GM23338 (cell line): Measurements from ENCODE around the gene SLC9B1. TPM values are rescaled to one million over a fixed set of nuclear protein-coding genes. Genes with fewer than 3 reads are reported as not detected.
A peak's percentile ranks its signal among the peaks of the same experiment; 100 is the strongest.

Source experiments
- ATAC-seq: fragments of 200-7000 bp; cut with Tn5 transposase; 3 replicates; pipeline ENCODE4 v1.9.1; 2020
- DNase-seq: peaks from one replicate; pipeline ENCODE4 v3.0.0-alpha.2; 2015; ENCODE audit warnings: low spot score
- H2AFZ ChIP-seq: fragments of 200-600 bp; sonication (generic); 2 replicates; pipeline ENCODE4 v1.8.0; 2016; ENCODE audit warnings: antibody characterized with exemption, mild to moderate bottlenecking, moderate library complexity
- H3F3A ChIP-seq: fragments of 200-600 bp; sonication (generic); replicated peaks from 2 replicates; pipeline ENCODE4 v1.8.0; 2017; ENCODE audit warnings: antibody characterized with exemption, mixed run types, low read depth
- H3K27ac ChIP-seq: fragments of 200-600 bp; sonication (generic); 2 replicates; pipeline ENCODE4 v1.6.1; 2016; ENCODE audit warnings: low read depth
- H3K27me3 ChIP-seq: fragments of 200-600 bp; sonication (generic); 2 replicates; pipeline ENCODE4 v1.8.0; 2016; ENCODE audit warnings: mild to moderate bottlenecking, mixed run types, moderate library complexity; ENCODE audit not compliant: insufficient read depth
- H3K36me3 ChIP-seq: fragments of 200-600 bp; sonication (generic); 2 replicates; pipeline ENCODE4 v1.8.0; 2016; ENCODE audit warnings: mild to moderate bottlenecking; ENCODE audit not compliant: insufficient read depth
- H3K4me1 ChIP-seq: fragments of 200-600 bp; sonication (generic); 2 replicates; pipeline ENCODE4 v1.8.0; 2016; ENCODE audit warnings: mild to moderate bottlenecking, moderate library complexity; ENCODE audit not compliant: insufficient read depth
- H3K4me2 ChIP-seq: fragments of 200-600 bp; sonication (generic); 2 replicates; pipeline ENCODE4 v1.7.1; 2017; ENCODE audit warnings: mixed run types
- H3K4me3 ChIP-seq: fragments of 200-600 bp; sonication (generic); 2 replicates; pipeline ENCODE4 v1.6.1; 2016; ENCODE audit warnings: mixed run types
- H3K79me2 ChIP-seq: fragments of 200-600 bp; sonication (generic); replicated peaks from 2 replicates; pipeline ENCODE4 v1.8.0; 2017; ENCODE audit warnings: mild to moderate bottlenecking; ENCODE audit not compliant: insufficient read depth
- H3K9me2 ChIP-seq: fragments of 200-600 bp; sonication (generic); 2 replicates; pipeline ENCODE4 v1.8.0; 2017; ENCODE audit not compliant: insufficient read depth
- H4K20me1 ChIP-seq: fragments of 200-600 bp; sonication (generic); replicated peaks from 2 replicates; pipeline ENCODE4 v1.8.0; 2017; ENCODE audit warnings: mild to moderate bottlenecking; ENCODE audit not compliant: insufficient read depth
- H3K27ac Mint-ChIP-seq: 2 replicates; pipeline ENCODE4 v1.8.0; 2020; ENCODE audit warnings: inconsistent platforms, mild to moderate bottlenecking, moderate library complexity, mixed read lengths
- H3K27me3 Mint-ChIP-seq: 3 replicates; pipeline ENCODE4 v1.8.0; 2022; ENCODE audit warnings: low read depth, mild to moderate bottlenecking, moderate library complexity, mixed read lengths, inconsistent platforms; ENCODE audit not compliant: insufficient read depth, poor library complexity
- H3K36me3 Mint-ChIP-seq: 3 replicates; pipeline ENCODE4 v1.8.0; 2021; ENCODE audit warnings: low read depth, mild to moderate bottlenecking, inconsistent platforms, moderate library complexity, mixed read lengths
- H3K4me1 Mint-ChIP-seq: 3 replicates; pipeline ENCODE4 v1.8.0; 2020; ENCODE audit warnings: mild to moderate bottlenecking, inconsistent platforms, mixed read lengths
- H3K4me3 Mint-ChIP-seq: 3 replicates; pipeline ENCODE4 v1.8.0; 2021; ENCODE audit warnings: moderate library complexity, mild to moderate bottlenecking, inconsistent platforms, mixed read lengths
- H3K9me3 Mint-ChIP-seq: 3 replicates; pipeline ENCODE4 v1.8.0; 2020; ENCODE audit warnings: moderate library complexity, mild to moderate bottlenecking, inconsistent platforms, mixed read lengths
- CREB1 ChIP-seq: fragments of 250-450 bp; sonication (Bioruptor Pico); IDR thresholded peaks from 2 replicates; pipeline ENCODE4 v1.5.0; 2020; ENCODE audit warnings: low read depth, mild to moderate bottlenecking, moderate library complexity
- CTCF ChIP-seq, 2 experiments: fragments of 200-600 bp in 1 of 2; sonication (generic) in 1 of 2; conservative IDR thresholded peaks; 2 replicates each; pipeline versions ENCODE4 v1.5.1 to v1.6.1; 2016 to 2017; ENCODE audit warnings: antibody characterized with exemption in 2 of 2, low read depth in 2 of 2, mild to moderate bottlenecking in 2 of 2, moderate library complexity in 1 of 2
- ETS1 ChIP-seq: IDR thresholded peaks from 2 replicates; pipeline ENCODE4 v1.6.1; 2016; ENCODE audit warnings: antibody characterized with exemption
- EZH2 ChIP-seq: fragments of 200-600 bp; sonication (generic); IDR thresholded peaks from one replicate; pipeline ENCODE4 v1.8.0; 2017; ENCODE audit warnings: antibody characterized with exemption, mild to moderate bottlenecking, low read depth; ENCODE audit not compliant: unreplicated experiment
- EZH2phosphoT487 ChIP-seq: fragments of 200-600 bp; sonication (generic); IDR thresholded peaks from one replicate; pipeline ENCODE4 v1.8.1; 2018; ENCODE audit warnings: antibody characterized with exemption; ENCODE audit not compliant: unreplicated experiment
- JUNB ChIP-seq: IDR thresholded peaks from one replicate; pipeline ENCODE4 v1.6.1; 2016; ENCODE audit warnings: antibody characterized with exemption; ENCODE audit not compliant: unreplicated experiment
- NANOG ChIP-seq: IDR thresholded peaks from 2 replicates; pipeline ENCODE4 v1.6.1; 2016; ENCODE audit warnings: antibody characterized with exemption, borderline replicate concordance
- POLR2AphosphoS5 ChIP-seq: IDR thresholded peaks from 2 replicates; pipeline ENCODE4 v1.6.1; 2016; ENCODE audit warnings: antibody characterized with exemption, low read depth
- REST ChIP-seq: IDR thresholded peaks from one replicate; pipeline ENCODE4 v1.6.1; 2018; ENCODE audit warnings: antibody characterized with exemption; ENCODE audit not compliant: unreplicated experiment
- STAT1 ChIP-seq: IDR thresholded peaks from one replicate; pipeline ENCODE4 v1.6.1; 2016; ENCODE audit warnings: antibody characterized with exemption; ENCODE audit not compliant: unreplicated experiment
- ZNF114 ChIP-seq: fragments of 250-450 bp; sonication (Bioruptor Pico); IDR thresholded peaks from 2 replicates; pipeline ENCODE4 v1.5.0; 2020; ENCODE audit warnings: mild to moderate bottlenecking, moderate library complexity
- ZNF331 ChIP-seq: fragments of 250-450 bp; sonication (Bioruptor Pico); IDR thresholded peaks from 2 replicates; pipeline ENCODE4 v1.5.0; 2020; ENCODE audit warnings: low read depth, mild to moderate bottlenecking, moderate library complexity
- ZNF462 ChIP-seq: fragments of 250-450 bp; sonication (Bioruptor Pico); IDR thresholded peaks from 2 replicates; pipeline ENCODE4 v1.5.0; 2020; ENCODE audit warnings: mild to moderate bottlenecking, moderate library complexity
- polyA plus RNA-seq: library from polyadenylated mRNA; unstranded; fragments of >200 nt; fragmentation: Nextera tagmentation; extraction: Ambion mirVana; gene quantifications from 2 replicates; pipeline ENCODE4 v1.2.1, GENCODE V29; 2016
- total RNA-seq: library from RNA; depleted of rRNA; stranded (reverse); fragments of >200 nt; shearing (Covaris generic); gene quantifications from 2 replicates; pipeline ENCODE4 v1.2.3, GENCODE V29; 2014

Gene SLC9B1
- total and polyA plus RNA-seq, 2 experiments from 2014 or later = 0.66 to 0.80 TPM

- Histone ChIP-seq H3K27me3 (no peaks in the 10 kb centered on the region), H3K27ac (peak overlapping the region; percentile 94), H3K4me1 (peaks cover 24% of the 10 kb centered on the region), H3F3A (no peaks in the 10 kb centered on the region; the same call in 1 of the 2 replicates), H3K4me2 (peak overlapping the region; percentile 78), H3K9me2 (no peaks in the 10 kb centered on the region), H3K36me3 (no peaks in the 10 kb centered on the region; the same call in 1 of the 2 replicates), H4K20me1 (no peaks in the 10 kb centered on the region), H3K4me3 (peak overlapping the region; percentile 60), H2AFZ (no peak overlapping the region), H3K79me2 (peaks cover 82% of the 10 kb centered on the region)
- H3K4me3 Mint-ChIP-seq = peak overlapping the region; percentile 97
- H3K27me3 Mint-ChIP-seq = peaks cover 7% of the 10 kb centered on the region
- peak overlapping the region; percentile 86 for H3K27ac Mint-ChIP-seq
- no peaks in the 10 kb centered on the region; the same call in 2 of the 3 replicates for H3K9me3 Mint-ChIP-seq
- DNase-seq (no peak), ATAC-seq (no peak)
- H3K36me3 Mint-ChIP-seq = peaks cover 9% of the 10 kb centered on the region
- no peak for TF ChIP-seq POLR2AphosphoS5
- no peak for TF ChIP-seq EZH2phosphoT487
- TF ChIP-seq ETS1 = no peak
- TF ChIP-seq JUNB = no peak
- TF ChIP-seq REST = no peak
- TF ChIP-seq NANOG = no peak
- TF ChIP-seq ZNF331 (CRISPR knock-in tag) = no peak
- TF ChIP-seq ZNF462 (CRISPR knock-in tag) = no peak
- no peak for TF ChIP-seq CTCF (conservative IDR thresholded peaks at IDR 0.05; ENCODE audit: low read depth in 2 of 2)
- TF ChIP-seq EZH2 = no peak
- no peak for TF ChIP-seq ZNF114 (CRISPR knock-in tag)
- no peak for TF ChIP-seq CREB1 (CRISPR knock-in tag)
- no peak for TF ChIP-seq STAT1
- H3K4me1 Mint-ChIP-seq = peaks cover 35% of the 10 kb centered on the region
Observed at GRCh38 chr4:102867278-102868152, 152.0 kb downstream of the SLC9B1 start.
